NCI-H748 treated with DMSO at 0.1 percent for 48 hours (cell line): ENCODE results near the gene VSTM2B.
"Not testable (repeated sequence)": the region's sequence is repeated elsewhere in the genome, so short reads cannot be mapped to it uniquely, and the experiment has no call there.

ENCODE experiments used
- DNase-seq: peaks from one replicate; lab custom pipeline; 2025; lab: John Stamatoyannopoulos, UW

VSTM2B gene

GRCh38 chr19:29530540-29531457 lies 5.0 kb downstream of the VSTM2B start:
- no peak for DNase-seq

- no peak for DNase-seq
Observed at GRCh38 chr19:29531458-29532025, 5.7 kb downstream of the VSTM2B start.

- no peak for DNase-seq
Observed at GRCh38 chr19:29532097-29532496, 6.3 kb downstream of the VSTM2B start.

GRCh38 chr19:29532956-29533355 lies 7.2 kb downstream of the VSTM2B start:
- no peak for DNase-seq

- no peak for DNase-seq
Observed at GRCh38 chr19:29533578-29534544, 8.1 kb downstream of the VSTM2B start.

GRCh38 chr19:29535214-29535831 lies 9.5 kb downstream of the VSTM2B start:
- DNase-seq: no peak

- no peak for DNase-seq
Observed at GRCh38 chr19:29535984-29536508, 10.3 kb downstream of the VSTM2B start.

GRCh38 chr19:29537181-29537580 lies 11.4 kb downstream of the VSTM2B start:
- DNase-seq: no peak

GRCh38 chr19:29537601-29538000 lies 11.8 kb downstream of the VSTM2B start:
- no peak for DNase-seq

GRCh38 chr19:29538146-29538545 lies 12.4 kb downstream of the VSTM2B start:
- DNase-seq: no peak

- no peak for DNase-seq
Observed at GRCh38 chr19:29538651-29539050, 12.9 kb downstream of the VSTM2B start.

- no peak for DNase-seq
Observed at GRCh38 chr19:29539131-29539530, 13.3 kb downstream of the VSTM2B start.

- no peak for DNase-seq
Observed at GRCh38 chr19:29539670-29540069, 13.9 kb downstream of the VSTM2B start.

GRCh38 chr19:29540114-29540513 lies 14.3 kb downstream of the VSTM2B start:
- DNase-seq: no peak

- no peak for DNase-seq
Observed at GRCh38 chr19:29541473-29542253, 15.9 kb downstream of the VSTM2B start.

GRCh38 chr19:29542327-29542726 lies 16.5 kb downstream of the VSTM2B start:
- no peak for DNase-seq

- DNase-seq: no peak
Observed at GRCh38 chr19:29542776-29543175, 17.0 kb downstream of the VSTM2B start.

GRCh38 chr19:29543381-29543780 lies 17.6 kb downstream of the VSTM2B start:
- DNase-seq: no peak

GRCh38 chr19:29544656-29545360 lies 19.0 kb downstream of the VSTM2B start:
- DNase-seq: no peak

- not testable (repeated sequence) for DNase-seq
Observed at GRCh38 chr19:29545447-29545846, 19.7 kb downstream of the VSTM2B start.
